GM10248 (cell line): Measurements from ENCODE around the gene SLMAP.

ENCODE experiments used
- CTCF ChIA-PET: fragments of 300-600 bp; sonication (Branson Sonifier 250); formaldehyde crosslinking; extraction: SDS; loops from one replicate; lab custom pipeline; 2021; ENCODE audit warnings: antibody characterized with exemption; lab: Yijun Ruan, JAX
- POLR2A ChIA-PET: fragments of 350-650 bp; sonication (Branson Sonifier 250); formaldehyde crosslinking; extraction: SDS; loops from one replicate; lab custom pipeline; 2020; ENCODE audit warnings: antibody characterized with exemption; lab: Yijun Ruan, JAX
- DNase-seq: peaks from one replicate; pipeline ENCODE4 v3.0.0; 2012; ENCODE audit errors: extremely low spot score
- TF ChIP-seq, protein P1 (sequence below): IDR thresholded peaks from 2 replicates; pipeline ENCODE4 v1.5.1; 2012; ENCODE audit warnings: mild to moderate bottlenecking, low read depth; ENCODE audit errors: extremely low read depth, missing control alignments, control extremely low read depth

SLMAP gene

GRCh38 chr3:57967590-57967989, 211.5 kb downstream of the SLMAP start:
- TF ChIP-seq, protein P1, sequence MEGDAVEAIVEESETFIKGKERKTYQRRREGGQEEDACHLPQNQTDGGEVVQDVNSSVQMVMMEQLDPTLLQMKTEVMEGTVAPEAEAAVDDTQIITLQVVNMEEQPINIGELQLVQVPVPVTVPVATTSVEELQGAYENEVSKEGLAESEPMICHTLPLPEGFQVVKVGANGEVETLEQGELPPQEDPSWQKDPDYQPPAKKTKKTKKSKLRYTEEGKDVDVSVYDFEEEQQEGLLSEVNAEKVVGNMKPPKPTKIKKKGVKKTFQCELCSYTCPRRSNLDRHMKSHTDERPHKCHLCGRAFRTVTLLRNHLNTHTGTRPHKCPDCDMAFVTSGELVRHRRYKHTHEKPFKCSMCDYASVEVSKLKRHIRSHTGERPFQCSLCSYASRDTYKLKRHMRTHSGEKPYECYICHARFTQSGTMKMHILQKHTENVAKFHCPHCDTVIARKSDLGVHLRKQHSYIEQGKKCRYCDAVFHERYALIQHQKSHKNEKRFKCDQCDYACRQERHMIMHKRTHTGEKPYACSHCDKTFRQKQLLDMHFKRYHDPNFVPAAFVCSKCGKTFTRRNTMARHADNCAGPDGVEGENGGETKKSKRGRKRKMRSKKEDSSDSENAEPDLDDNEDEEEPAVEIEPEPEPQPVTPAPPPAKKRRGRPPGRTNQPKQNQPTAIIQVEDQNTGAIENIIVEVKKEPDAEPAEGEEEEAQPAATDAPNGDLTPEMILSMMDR: no peak
- ChIA-PET CTCF (no interaction called here), POLR2A (no interaction called here)
- no peak for DNase-seq

GRCh38 chr3:57968501-57968900, 212.4 kb downstream of the SLMAP start:
- TF ChIP-seq, protein P1: no peak
- POLR2A ChIA-PET: no interaction called here
- DNase-seq: no peak
- CTCF ChIA-PET: interaction anchor here (1.1 kb wide), 1 partner anchor 10 kb away, joined by 3 read pairs; no protein-coding TSS in a partner anchor

DNA sequence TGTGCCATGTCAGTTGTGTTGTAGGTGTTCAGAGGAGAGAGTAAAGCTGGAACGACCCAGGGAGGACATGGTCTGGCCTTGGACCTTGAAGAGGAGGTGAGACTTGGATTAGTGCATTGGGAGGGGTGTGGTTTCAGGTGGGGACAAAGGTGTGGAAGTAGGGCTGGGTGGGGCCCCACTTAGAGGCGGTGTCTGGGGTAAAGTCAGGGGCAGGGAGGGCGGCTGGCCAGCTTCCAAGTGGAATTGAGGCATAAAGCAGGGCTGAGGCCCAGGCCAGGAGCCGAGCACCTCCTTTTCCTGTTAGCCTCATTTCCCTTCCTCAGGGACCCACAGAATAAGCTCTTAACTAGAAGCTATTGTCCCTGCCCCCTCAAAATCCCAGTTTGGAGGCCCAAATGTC, 215.9 kb downstream of the SLMAP start:
- TF ChIP-seq, protein P1: no peak
- ChIA-PET CTCF (interaction anchor here (1.0 to 2.1 kb wide), 3 partner anchors 9 to 196 kb away, joined by 4 to 7 read pairs (median 4); no protein-coding TSS in a partner anchor), POLR2A (no interaction called here)
- DNase-seq: no peak

- ChIA-PET POLR2A (no interaction called here), CTCF (interaction anchor here (0.8 to 2.1 kb wide), 3 partner anchors 10 to 206 kb away, joined by 3 to 7 read pairs (median 3); no protein-coding TSS in a partner anchor)
- TF ChIP-seq, protein P1: no peak
- no peak for DNase-seq
These were observed 216.5 kb downstream of the SLMAP start for GRCh38 chr3:57972531-57973111.

GRCh38 chr3:57973715-57974477, 217.8 kb downstream of the SLMAP start:
- ChIA-PET CTCF (interaction anchor here (0.7 to 1.0 kb wide), 2 partner anchors 10 to 205 kb away, joined by 3 to 4 read pairs; no protein-coding TSS in a partner anchor), POLR2A (no interaction called here)
- no peak for DNase-seq
- TF ChIP-seq, protein P1: no peak

- DNase-seq: no peak
- CTCF ChIA-PET: no interaction called here
- TF ChIP-seq, protein P1: no peak
- POLR2A ChIA-PET: no interaction called here
These were observed 218.8 kb downstream of the SLMAP start for GRCh38 chr3:57974796-57975388.
